ENCODE results near the gene KLK2. TPM values are rescaled to one million over a fixed set of nuclear protein-coding genes. Genes with fewer than 3 reads are reported as not detected.

Gene KLK2
- total RNA-seq, 2 donors from 2014 or later = not detected

DNA sequence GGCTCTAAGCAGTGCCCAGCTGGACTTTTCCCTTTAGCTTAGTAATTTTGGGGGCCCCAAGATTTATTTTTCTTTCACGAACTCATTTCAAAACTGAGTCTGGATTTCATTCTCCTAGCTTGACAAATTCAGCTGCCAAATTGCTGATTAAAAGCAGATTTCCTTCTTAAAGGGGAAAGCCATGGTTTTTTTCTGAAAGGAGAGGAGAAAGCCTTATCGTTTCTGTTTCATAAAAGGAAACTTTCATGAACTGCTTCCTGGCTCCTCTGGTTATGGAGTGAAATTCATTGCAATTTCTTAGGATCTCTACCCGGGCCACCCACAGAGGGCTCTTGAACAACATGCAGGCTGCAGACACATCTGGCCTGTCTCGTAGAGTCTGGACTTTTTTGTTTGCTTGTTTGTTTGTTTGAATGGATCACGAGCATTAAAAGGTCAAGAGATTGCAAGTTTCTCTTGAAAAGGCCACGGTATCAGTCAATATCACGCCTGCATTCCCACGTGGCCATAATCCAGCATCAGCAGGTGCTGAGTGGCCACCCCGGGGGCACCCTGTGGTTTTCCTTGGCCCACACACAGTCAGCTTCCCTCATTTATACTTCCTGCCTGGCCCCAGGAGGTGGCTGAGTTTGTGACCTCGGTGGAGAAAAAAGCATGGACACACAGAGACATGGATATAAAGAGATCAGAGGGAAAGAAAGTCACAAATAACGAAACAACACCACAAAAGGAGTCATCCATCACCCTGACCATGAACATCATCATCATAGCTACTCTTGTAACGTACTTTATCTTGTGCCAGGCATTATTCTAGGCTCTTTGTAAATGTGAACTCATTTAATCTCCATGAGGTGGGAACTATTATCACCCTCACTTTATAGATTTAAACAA lies 48.4 kb downstream of the KLK2 start:
- Histone ChIP-seq H3K9ac (ENCODE audit: low read depth in 2 of 2, low read length in 2 of 2) (no peak overlapping the region), H3K9me3 (no peaks in the 10 kb centered on the region), H3K36me3 (no peaks in the 10 kb centered on the region), H3K27ac (no peak overlapping the region), H3K4me3 (no peak overlapping the region), H3K4me1 (no peaks in the 10 kb centered on the region), H3K27me3 (no peaks in the 10 kb centered on the region)
- intact Hi-C loops (cut with DNase I) = loop anchor here (2.0 kb wide), 1 partner anchor 129 kb away; no protein-coding TSS in a partner anchor
- TF ChIP-seq, protein P1, sequence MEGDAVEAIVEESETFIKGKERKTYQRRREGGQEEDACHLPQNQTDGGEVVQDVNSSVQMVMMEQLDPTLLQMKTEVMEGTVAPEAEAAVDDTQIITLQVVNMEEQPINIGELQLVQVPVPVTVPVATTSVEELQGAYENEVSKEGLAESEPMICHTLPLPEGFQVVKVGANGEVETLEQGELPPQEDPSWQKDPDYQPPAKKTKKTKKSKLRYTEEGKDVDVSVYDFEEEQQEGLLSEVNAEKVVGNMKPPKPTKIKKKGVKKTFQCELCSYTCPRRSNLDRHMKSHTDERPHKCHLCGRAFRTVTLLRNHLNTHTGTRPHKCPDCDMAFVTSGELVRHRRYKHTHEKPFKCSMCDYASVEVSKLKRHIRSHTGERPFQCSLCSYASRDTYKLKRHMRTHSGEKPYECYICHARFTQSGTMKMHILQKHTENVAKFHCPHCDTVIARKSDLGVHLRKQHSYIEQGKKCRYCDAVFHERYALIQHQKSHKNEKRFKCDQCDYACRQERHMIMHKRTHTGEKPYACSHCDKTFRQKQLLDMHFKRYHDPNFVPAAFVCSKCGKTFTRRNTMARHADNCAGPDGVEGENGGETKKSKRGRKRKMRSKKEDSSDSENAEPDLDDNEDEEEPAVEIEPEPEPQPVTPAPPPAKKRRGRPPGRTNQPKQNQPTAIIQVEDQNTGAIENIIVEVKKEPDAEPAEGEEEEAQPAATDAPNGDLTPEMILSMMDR (IDR thresholded peaks at IDR 0.05) = no peak
- no peak for DNase-seq

DNA sequence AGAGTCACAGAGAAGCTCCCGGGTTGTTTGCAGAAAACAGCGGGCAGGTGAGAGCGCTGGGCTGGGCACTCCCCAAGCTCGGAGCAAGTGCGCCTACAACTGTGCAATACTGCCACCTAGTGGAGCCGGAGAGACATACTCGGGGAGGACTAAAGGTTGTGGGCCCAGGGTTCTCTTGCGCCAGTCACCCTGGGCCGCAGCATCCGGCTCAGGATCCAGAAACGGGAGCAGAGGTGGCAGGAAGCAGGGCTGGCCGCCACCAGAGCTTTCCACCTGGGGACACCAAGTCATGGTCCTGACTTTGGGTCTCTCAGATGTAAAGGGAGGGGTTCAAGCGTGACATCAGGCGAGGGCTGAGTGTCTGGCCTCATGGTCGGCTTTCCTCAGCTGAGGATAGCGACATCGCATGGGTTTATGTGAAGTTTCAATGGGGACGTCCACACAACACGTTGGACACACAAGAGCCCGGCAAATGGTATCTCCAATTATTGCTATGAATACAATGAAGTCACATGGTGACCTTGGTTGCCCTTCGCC lies 49.1 kb downstream of the KLK2 start:
- Histone ChIP-seq H3K9me3 (no peaks in the 10 kb centered on the region), H3K9ac (ENCODE audit: low read depth in 2 of 2, low read length in 2 of 2) (no peak overlapping the region), H3K4me1 (no peaks in the 10 kb centered on the region), H3K27me3 (no peaks in the 10 kb centered on the region), H3K4me3 (no peak overlapping the region), H3K36me3 (no peaks in the 10 kb centered on the region), H3K27ac (no peak overlapping the region)
- intact Hi-C loops (cut with DNase I) = loop anchor here (2.0 kb wide), 1 partner anchor 130 kb away; no protein-coding TSS in a partner anchor
- TF ChIP-seq, protein P1 (IDR thresholded peaks at IDR 0.05) = peak; percentile 91
- DNase-seq = peak; percentile 82

DNA sequence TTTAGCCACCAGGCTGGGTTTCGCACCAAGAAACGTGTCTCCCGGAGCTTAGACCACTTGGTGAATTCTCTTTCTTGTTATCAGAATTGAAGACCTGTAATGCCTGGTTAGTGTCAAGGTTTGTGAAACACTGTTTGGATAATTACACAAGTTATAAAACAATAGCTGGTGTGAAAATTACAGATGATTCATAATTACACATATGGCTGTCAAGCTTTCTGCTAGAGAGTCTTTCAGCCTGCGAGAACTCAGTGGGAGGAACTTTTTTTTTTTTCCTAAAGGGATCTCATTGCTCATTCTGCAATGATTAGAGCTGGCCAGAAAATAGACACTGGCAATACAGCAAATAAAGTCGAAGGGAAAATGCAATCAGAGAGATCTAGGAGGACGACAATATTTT lies 51.3 kb downstream of the KLK2 start:
- intact Hi-C loops (cut with DNase I) = no loop called here
- Histone ChIP-seq H3K9me3 (no peaks in the 10 kb centered on the region), H3K4me3 (no peak overlapping the region), H3K27me3 (no peaks in the 10 kb centered on the region), H3K36me3 (no peaks in the 10 kb centered on the region), H3K9ac (ENCODE audit: low read depth in 2 of 2, low read length in 2 of 2) (no peak overlapping the region), H3K27ac (no peak overlapping the region), H3K4me1 (no peaks in the 10 kb centered on the region)
- DNase-seq = no peak
- TF ChIP-seq, protein P1 (IDR thresholded peaks at IDR 0.05) = no peak

DNA sequence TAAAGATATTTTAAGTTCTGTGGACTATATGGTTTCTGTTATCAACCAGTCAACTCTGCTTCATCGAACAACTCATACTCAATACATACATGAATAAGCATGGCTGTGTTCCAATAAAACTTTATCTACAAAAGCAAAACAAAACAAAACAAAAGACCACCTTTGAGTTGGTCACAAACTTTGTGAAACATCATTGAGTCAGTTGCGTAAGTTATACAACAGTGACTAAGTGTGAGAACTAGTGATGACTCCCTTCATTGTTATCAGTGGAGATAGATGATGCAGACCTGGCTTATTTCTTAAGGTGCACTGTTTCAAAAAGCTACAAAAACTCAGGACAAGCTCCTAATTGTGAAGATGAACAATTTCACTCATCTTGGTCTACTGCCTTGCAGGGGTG lies 52.5 kb downstream of the KLK2 start:
- DNase-seq = no peak
- TF ChIP-seq, protein P1 (IDR thresholded peaks at IDR 0.05) = no peak
- intact Hi-C loops (cut with DNase I) = no loop called here
- H3K4me3 ChIP-seq = no peak overlapping the region
- H3K4me1 ChIP-seq = no peaks in the 10 kb centered on the region
- H3K9me3 ChIP-seq = no peaks in the 10 kb centered on the region
- H3K9ac ChIP-seq (ENCODE audit: low read depth in 2 of 2, low read length in 2 of 2) = no peak overlapping the region
- no peaks in the 10 kb centered on the region for H3K36me3 ChIP-seq
- no peak overlapping the region for H3K27ac ChIP-seq
- H3K27me3 ChIP-seq = no peaks in the 10 kb centered on the region

DNA sequence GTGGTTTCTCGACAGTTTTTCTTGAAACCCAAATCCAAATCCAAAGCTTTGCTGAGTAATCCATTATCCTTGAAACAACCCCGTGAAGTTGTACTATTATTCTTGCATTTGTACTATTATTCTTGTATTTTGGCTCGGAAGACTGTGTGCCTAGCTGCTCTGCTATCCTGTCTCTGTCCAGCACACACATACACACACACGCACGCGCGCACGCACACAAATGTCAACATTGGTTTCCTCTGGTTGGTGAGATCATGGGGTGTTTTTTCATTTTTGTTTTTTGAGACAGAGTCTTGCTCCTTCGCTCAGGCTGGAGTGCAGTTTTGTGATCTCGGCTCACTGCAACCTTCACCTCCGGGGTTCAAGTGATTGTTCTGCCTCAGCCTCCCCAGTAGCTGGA lies 52.9 kb downstream of the KLK2 start:
- Histone ChIP-seq H3K27ac (no peak overlapping the region), H3K27me3 (no peaks in the 10 kb centered on the region), H3K9me3 (no peaks in the 10 kb centered on the region), H3K4me3 (no peak overlapping the region), H3K4me1 (no peaks in the 10 kb centered on the region), H3K36me3 (no peaks in the 10 kb centered on the region), H3K9ac (ENCODE audit: low read depth in 2 of 2, low read length in 2 of 2) (no peak overlapping the region)
- no peak for DNase-seq
- intact Hi-C loops (cut with DNase I) = no loop called here
- TF ChIP-seq, protein P1 (IDR thresholded peaks at IDR 0.05) = no peak
